HG03175 (cell line): ENCODE results near the gene UBASH3B.
A peak's percentile ranks its signal among the peaks of the same experiment; 100 is the strongest.
"Not testable (repeated sequence)": the region's sequence is repeated elsewhere in the genome, so short reads cannot be mapped to it uniquely, and the experiment has no call there.

Experiments
- ATAC-seq: cut with Tn5 transposase; IDR thresholded peaks from one replicate; pipeline ENCODE4 v1.9.1; 2021; ENCODE audit warnings: mild to moderate bottlenecking, moderate library complexity; ENCODE audit not compliant: unreplicated experiment

UBASH3B gene

DNA sequence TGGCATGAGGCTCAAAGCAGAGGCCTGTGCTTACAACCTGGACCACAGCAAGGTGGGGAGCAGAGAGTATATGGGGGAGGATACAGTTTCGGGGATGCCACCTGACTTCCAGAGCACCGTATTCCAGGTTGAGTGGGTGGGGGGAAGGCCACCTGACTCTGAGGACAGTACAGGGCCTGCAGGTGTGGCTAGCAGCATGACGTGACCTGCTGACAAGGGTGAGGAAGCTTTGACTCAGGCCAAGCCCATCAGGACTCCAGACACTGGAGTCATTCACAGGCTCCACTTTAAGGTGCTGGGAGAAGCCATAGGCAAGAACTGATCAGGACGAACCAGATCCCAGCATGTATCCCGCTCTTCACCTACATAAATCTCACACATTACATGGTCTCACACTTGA lies 148.2 kb downstream of the UBASH3B start:
- no peak for ATAC-seq

DNA sequence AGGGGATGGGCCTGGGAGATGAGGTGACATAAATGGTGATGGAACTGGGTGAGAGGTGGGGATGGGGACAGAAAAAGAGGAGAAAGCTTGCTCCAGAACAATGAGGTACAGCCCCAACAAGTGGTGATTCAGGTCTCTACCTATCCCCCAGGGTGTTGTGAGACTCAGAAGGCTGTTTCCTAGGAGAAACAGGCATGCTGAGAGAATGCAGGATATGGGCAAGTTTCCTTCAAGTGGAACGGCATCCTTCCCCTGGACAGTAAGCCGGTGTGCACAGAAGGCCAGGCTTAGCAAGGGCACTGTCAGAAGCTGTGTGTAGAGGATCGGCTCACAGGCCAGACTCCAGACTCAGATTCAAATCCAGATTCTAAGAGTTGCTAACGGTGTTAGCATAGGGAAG lies 148.6 kb downstream of the UBASH3B start:
- ATAC-seq = no peak

GRCh38 chr11:122804796-122805195 lies 149.3 kb downstream of the UBASH3B start:
- ATAC-seq = no peak

GRCh38 chr11:122807731-122808477 lies 152.4 kb downstream of the UBASH3B start:
- ATAC-seq = no peak

- ATAC-seq = peak; percentile 64
Observed at GRCh38 chr11:122808478-122808869, 153.0 kb downstream of the UBASH3B start.

GRCh38 chr11:122809866-122810265 lies 154.3 kb downstream of the UBASH3B start:
- no peak for ATAC-seq

GRCh38 chr11:122811721-122812120 lies 156.2 kb downstream of the UBASH3B start:
- ATAC-seq = no peak

DNA sequence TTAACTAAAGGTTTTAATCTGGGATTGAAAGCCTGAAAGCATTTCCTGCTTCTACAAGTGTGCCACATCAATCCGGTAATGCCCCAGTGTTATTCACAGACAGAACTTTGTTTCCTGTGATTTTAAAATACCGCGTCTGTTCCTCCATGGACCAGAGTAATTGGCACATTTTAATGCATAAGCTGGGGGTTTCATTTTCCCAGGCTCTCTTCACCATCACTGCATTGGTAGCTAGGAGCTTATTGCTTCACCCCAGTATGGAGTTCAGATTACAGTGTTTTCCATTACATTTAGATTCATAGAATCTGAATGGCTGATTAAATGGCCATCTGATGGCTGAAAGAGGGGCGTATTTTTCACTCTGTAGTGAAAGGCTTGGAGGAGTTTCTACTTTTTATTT lies 157.1 kb downstream of the UBASH3B start:
- ATAC-seq = no peak

GRCh38 chr11:122813176-122813893 lies 157.8 kb downstream of the UBASH3B start:
- ATAC-seq = no peak

GRCh38 chr11:122813894-122814270 lies 158.4 kb downstream of the UBASH3B start:
- no peak for ATAC-seq

- ATAC-seq = no peak
Observed at GRCh38 chr11:122814401-122814800, 158.9 kb downstream of the UBASH3B start.

GRCh38 chr11:122815900-122816299 lies 160.4 kb downstream of the UBASH3B start:
- no peak for ATAC-seq

DNA sequence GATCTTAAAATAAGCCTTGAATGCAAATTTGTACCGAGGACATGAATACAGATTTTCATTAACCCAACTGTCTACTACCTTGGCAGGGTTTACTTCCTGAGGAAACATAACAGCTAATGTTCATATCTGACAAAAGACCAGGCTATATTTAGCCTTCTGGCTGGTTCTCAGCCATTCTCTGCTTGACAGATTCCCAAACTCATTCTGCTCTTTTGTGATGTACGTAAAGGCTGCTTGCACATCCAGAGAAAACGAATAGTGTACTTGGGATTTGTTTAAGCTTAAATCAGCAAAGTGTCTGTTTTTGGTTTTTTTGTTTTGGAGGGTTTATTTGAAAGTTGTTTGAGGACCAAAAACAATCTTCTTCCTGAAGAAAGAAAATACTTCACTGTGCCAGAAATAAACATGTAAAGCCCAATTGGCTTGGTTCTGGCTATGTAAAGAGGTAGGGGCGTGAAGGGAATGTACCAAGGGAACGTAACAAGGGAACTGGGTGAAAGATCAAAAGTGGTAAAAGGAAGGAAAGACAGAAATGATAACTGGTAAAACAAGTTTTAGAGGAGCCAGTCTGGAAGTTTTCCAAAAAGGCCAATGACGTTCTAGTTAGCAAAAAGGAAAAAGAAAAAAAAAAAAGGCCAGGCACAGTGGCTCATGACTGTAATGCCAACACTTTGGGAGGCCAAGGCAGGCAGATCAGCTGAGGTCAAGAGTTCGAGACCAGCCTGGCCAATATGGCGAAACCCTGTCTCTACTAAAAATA lies 161.4 kb downstream of the UBASH3B start:
- no peak for ATAC-seq

- no peak for ATAC-seq
Observed at GRCh38 chr11:122820158-122820557, 164.6 kb downstream of the UBASH3B start.

GRCh38 chr11:122821169-122821568 lies 165.6 kb downstream of the UBASH3B start:
- ATAC-seq = no peak

GRCh38 chr11:122822241-122822640 lies 166.7 kb downstream of the UBASH3B start:
- ATAC-seq = no peak

- ATAC-seq = no peak
Observed at GRCh38 chr11:122823564-122823963, 168.0 kb downstream of the UBASH3B start.

DNA sequence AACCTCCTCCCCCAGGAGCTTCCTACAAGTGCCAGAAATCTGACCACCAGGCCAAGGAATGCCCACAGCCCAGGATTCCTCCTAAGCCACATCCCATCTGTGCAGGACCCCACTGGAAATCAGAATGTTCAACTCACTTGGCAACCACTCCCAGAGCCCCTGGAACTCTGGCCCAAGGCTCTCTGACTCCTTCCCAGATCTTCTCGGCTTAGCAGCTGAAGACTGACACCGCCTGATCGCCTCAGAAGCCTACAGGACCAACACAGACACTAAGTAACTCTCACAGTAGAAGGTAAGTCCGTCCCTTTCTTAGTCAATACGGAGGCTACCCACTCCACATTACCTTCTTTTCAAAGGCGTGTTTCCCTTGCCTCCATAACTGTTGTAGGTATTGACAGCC lies 173.8 kb downstream of the UBASH3B start:
- not testable (repeated sequence) for ATAC-seq

- ATAC-seq = not testable (repeated sequence)
Observed at GRCh38 chr11:122832297-122832696, 176.8 kb downstream of the UBASH3B start.

GRCh38 chr11:122832721-122833470 lies 177.4 kb downstream of the UBASH3B start:
- ATAC-seq = no peak
